CD4-positive, alpha-beta T cell treated with Interleukin-6 at 100 ng/mL for 8 hours (primary cell): ENCODE data around the gene MYO9B.
"Not testable (repeated sequence)": the region's sequence is repeated elsewhere in the genome, so short reads cannot be mapped to it uniquely, and the experiment has no call there.

ENCODE experiments used
- DNase-seq: peaks from one replicate; pipeline ENCODE4 v3.0.0-alpha.2; 2020; ENCODE audit warnings: mixed read lengths, low spot score

MYO9B gene

GRCh38 chr19:17145546-17146497 lies 70.2 kb downstream of the MYO9B start:
- DNase-seq = no peak

- no peak for DNase-seq
Measured at GRCh38 chr19:17148130-17148529, 72.6 kb downstream of the MYO9B start.

GRCh38 chr19:17149393-17150135 lies 74.0 kb downstream of the MYO9B start:
- no peak for DNase-seq

- DNase-seq = no peak
Measured at GRCh38 chr19:17153996-17154395, 78.4 kb downstream of the MYO9B start.

GRCh38 chr19:17155251-17155650 lies 79.7 kb downstream of the MYO9B start:
- no peak for DNase-seq

GRCh38 chr19:17156296-17156946 lies 80.8 kb downstream of the MYO9B start:
- no peak for DNase-seq

GRCh38 chr19:17156947-17157302 lies 81.3 kb downstream of the MYO9B start:
- DNase-seq = no peak

GRCh38 chr19:17158584-17158983 lies 83.0 kb downstream of the MYO9B start:
- DNase-seq = no peak

GRCh38 chr19:17159466-17160393 lies 84.2 kb downstream of the MYO9B start:
- DNase-seq = no peak

GRCh38 chr19:17160908-17161307 lies 85.3 kb downstream of the MYO9B start:
- DNase-seq = no peak

GRCh38 chr19:17162131-17162530 lies 86.6 kb downstream of the MYO9B start:
- not testable (repeated sequence) for DNase-seq

- no peak for DNase-seq
Measured at GRCh38 chr19:17162580-17162979, 87.0 kb downstream of the MYO9B start.

- DNase-seq = no peak
Measured at GRCh38 chr19:17163652-17164051, 88.1 kb downstream of the MYO9B start.

- no peak for DNase-seq
Measured at GRCh38 chr19:17164639-17165038, 89.1 kb downstream of the MYO9B start.

- no peak for DNase-seq
Measured at GRCh38 chr19:17165715-17166114, 90.1 kb downstream of the MYO9B start.

- no peak for DNase-seq
Measured at GRCh38 chr19:17170538-17171297, 95.1 kb downstream of the MYO9B start.

GRCh38 chr19:17171874-17172273 lies 96.3 kb downstream of the MYO9B start:
- DNase-seq = no peak

- DNase-seq = no peak
Measured at GRCh38 chr19:17172624-17173345, 97.2 kb downstream of the MYO9B start.

- DNase-seq = no peak
Measured at GRCh38 chr19:17178291-17178690, 102.7 kb downstream of the MYO9B start.
